K562 (cell line): ENCODE data around the gene G6PC3. TPM values are rescaled to one million over a fixed set of nuclear protein-coding genes. Genes with fewer than 3 reads are reported as not detected.

ENCODE experiments used
- CXXC5 ChIP-seq: fragments of 250-450 bp; sonication (Bioruptor Pico); IDR thresholded peaks from 2 replicates; pipeline ENCODE4 v1.8.0; 2022; ENCODE audit warnings: inconsistent platforms, mild to moderate bottlenecking, moderate library complexity
- IRF2 ChIP-seq: sonication (generic); formaldehyde crosslinking; IDR thresholded peaks from 2 replicates; pipeline ENCODE4 v1.8.1; 2022; ENCODE audit warnings: mild to moderate bottlenecking, missing genetic modification reagents
- KLF1 ChIP-seq: fragments of 450-650 bp; IDR thresholded peaks from 2 replicates; pipeline ENCODE4 v1.6.1; 2016; ENCODE audit warnings: missing genetic modification characterization, missing compliant biosample characterization
- NONO ChIP-seq, 2 experiments: fragments of 200-400 bp in 1 of 2; fragments of 450-650 bp in 1 of 2; formaldehyde crosslinking in 1 of 2; IDR thresholded peaks; 2 replicates each; pipeline ENCODE4 v1.6.1; 2017; ENCODE audit warnings: low read depth in 2 of 2, mild to moderate bottlenecking in 2 of 2, moderate library complexity in 2 of 2, low read length in 1 of 2
- POLR2AphosphoS5 ChIP-seq: IDR thresholded peaks from 2 replicates; pipeline ENCODE4 v1.6.1; 2011; ENCODE audit warnings: mild to moderate bottlenecking, low read depth, low read length, moderate library complexity; ENCODE audit not compliant: control insufficient read depth, insufficient read depth
- RBM39 ChIP-seq: fragments of 200-400 bp; formaldehyde crosslinking; optimal IDR thresholded peaks from 2 replicates; pipeline ENCODE3; 2018; ENCODE audit warnings: low read depth, low read length
- RHOXF2B ChIP-seq: fragments of 250-450 bp; sonication (Bioruptor Pico); conservative IDR thresholded peaks from 2 replicates; pipeline ENCODE4 v1.5.1; 2021
- SMAD2 ChIP-seq: fragments of 150-350 bp; IDR thresholded peaks from 2 replicates; pipeline ENCODE4 v1.6.1; 2014; ENCODE audit warnings: low read depth, mild to moderate bottlenecking, low read length
- SREBF1 ChIP-seq: fragments of 150-350 bp; IDR thresholded peaks from 2 replicates; pipeline ENCODE4 v1.6.1; 2014; ENCODE audit warnings: antibody characterized with exemption, low read depth, low read length, borderline replicate concordance
- ZNF354B ChIP-seq: fragments of 250-450 bp; sonication (Bioruptor Pico); IDR thresholded peaks from 2 replicates; pipeline ENCODE4 v1.4.0; 2020
- ZNF79 ChIP-seq: fragments of 250-450 bp; sonication (Bioruptor Pico); IDR thresholded peaks from 2 replicates; pipeline ENCODE4 v1.4.0; 2020; ENCODE audit warnings: low read depth, mild to moderate bottlenecking, moderate library complexity
- polyA plus RNA-seq, 8 experiments: library from polyadenylated mRNA; depleted of rRNA in 4 of 8; stranded (reverse) in 5 of 8; unstranded in 3 of 8; fragments of >200 nt; fragmentation: Nextera tagmentation in 2 of 8; fragmentation: Illumina TruSeq in 1 of 8; extraction: Ambion mirVana in 2 of 8; extraction: Trizol in 1 of 8; gene quantifications; 2 replicates each; pipeline versions ENCODE4 v1.2.1 to v1.2.3, GENCODE V29; 2011 to 2014; ENCODE audit warnings: inconsistent platforms in 1 of 8, missing spikeins in 1 of 8
- total RNA-seq, 7 experiments: library from RNA; depleted of rRNA in 6 of 7; stranded (reverse); fragments of >200 nt in 6 of 7; fragmentation: Illumina TruSeq in 2 of 7; extraction: Trizol in 2 of 7; gene quantifications; 2 replicates each; pipeline versions ENCODE4 v1.2.1 to v1.2.3, GENCODE V29; 2011 to 2021; ENCODE audit warnings: low replicate concordance in 1 of 7
- TF ChIP-seq, protein P1 (sequence below): sonication (generic); IDR thresholded peaks from 2 replicates; pipeline ENCODE4 v1.6.1; 2016
- TF ChIP-seq, protein P2 (sequence below): sonication (generic); formaldehyde crosslinking; IDR thresholded peaks from 2 replicates; pipeline ENCODE4 v1.8.1; 2023; ENCODE audit warnings: mild to moderate bottlenecking, missing genetic modification reagents, moderate library complexity
- TF ChIP-seq, protein P3 (sequence below), 2 experiments: fragments of 450-650 bp in 1 of 2; sonication (generic) in 1 of 2; formaldehyde crosslinking in 1 of 2; IDR thresholded peaks; 2 replicates each; pipeline versions ENCODE4 v1.7.1 to v1.9.0; 2016 to 2022; ENCODE audit warnings: inconsistent platforms in 1 of 2, mild to moderate bottlenecking in 1 of 2, missing genetic modification reagents in 1 of 2
- TF ChIP-seq, protein P4 (sequence below): IDR thresholded peaks from 2 replicates; pipeline ENCODE4 v1.6.1; 2011; ENCODE audit not compliant: insufficient read length; ENCODE audit errors: extremely low read depth

The G6PC3 gene
- total and polyA plus RNA-seq, 9 of the 15 experiments (the other 6 are each of a cell fraction or from before 2014, with no cell fraction given): 10.4 to 57.8 (median 31.1) TPM

DNA sequence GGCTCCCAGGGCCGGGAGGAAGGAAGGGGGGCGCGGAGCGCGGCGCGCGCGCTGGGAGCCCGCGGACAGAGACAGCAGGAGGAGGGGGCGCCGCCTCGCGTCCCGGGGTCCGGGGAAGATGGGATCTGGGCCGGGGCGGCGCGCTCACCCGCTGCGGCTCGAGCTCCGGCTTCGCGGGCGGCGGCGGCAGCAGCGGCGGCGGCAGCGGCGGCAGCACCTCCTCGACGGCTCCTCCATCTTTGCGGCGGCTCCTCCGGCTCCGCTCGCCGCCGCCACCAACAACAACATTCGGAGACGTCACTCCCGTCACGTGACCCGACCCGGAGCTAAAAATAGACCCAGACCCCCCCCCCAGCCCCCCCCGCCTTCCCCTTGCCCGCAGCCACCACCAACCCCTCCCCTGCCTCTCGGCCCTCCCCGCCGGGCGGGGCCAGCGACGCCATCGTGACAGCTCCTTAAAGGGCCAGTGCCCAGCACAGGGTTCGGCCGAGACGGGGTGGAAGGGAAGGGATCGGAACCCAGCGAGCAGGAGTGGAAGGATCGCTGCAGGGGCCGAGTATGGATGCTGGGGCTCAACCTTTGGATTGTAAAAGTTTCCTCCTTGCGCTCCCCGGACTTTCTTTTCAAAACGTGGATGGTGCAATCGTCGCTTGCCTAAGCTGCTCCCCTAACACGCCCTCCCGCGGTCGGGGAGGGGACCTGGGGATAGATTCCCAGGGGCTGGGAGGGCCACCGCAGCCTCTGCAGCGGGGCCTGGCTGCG is 53.0 kb downstream of the G6PC3 start, which contains the start of gene HDAC5 (continued):
- TF ChIP-seq, protein P1, sequence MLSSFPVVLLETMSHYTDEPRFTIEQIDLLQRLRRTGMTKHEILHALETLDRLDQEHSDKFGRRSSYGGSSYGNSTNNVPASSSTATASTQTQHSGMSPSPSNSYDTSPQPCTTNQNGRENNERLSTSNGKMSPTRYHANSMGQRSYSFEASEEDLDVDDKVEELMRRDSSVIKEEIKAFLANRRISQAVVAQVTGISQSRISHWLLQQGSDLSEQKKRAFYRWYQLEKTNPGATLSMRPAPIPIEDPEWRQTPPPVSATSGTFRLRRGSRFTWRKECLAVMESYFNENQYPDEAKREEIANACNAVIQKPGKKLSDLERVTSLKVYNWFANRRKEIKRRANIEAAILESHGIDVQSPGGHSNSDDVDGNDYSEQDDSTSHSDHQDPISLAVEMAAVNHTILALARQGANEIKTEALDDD: no peak
- TF ChIP-seq IRF2 (CRISPR knock-in tag): no peak
- TF ChIP-seq, protein P2, sequence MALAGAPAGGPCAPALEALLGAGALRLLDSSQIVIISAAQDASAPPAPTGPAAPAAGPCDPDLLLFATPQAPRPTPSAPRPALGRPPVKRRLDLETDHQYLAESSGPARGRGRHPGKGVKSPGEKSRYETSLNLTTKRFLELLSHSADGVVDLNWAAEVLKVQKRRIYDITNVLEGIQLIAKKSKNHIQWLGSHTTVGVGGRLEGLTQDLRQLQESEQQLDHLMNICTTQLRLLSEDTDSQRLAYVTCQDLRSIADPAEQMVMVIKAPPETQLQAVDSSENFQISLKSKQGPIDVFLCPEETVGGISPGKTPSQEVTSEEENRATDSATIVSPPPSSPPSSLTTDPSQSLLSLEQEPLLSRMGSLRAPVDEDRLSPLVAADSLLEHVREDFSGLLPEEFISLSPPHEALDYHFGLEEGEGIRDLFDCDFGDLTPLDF (CRISPR knock-in tag): no peak
- no peak for TF ChIP-seq RHOXF2B (CRISPR knock-in tag)
- TF ChIP-seq KLF1 (tag): no peak
- TF ChIP-seq, protein P3, sequence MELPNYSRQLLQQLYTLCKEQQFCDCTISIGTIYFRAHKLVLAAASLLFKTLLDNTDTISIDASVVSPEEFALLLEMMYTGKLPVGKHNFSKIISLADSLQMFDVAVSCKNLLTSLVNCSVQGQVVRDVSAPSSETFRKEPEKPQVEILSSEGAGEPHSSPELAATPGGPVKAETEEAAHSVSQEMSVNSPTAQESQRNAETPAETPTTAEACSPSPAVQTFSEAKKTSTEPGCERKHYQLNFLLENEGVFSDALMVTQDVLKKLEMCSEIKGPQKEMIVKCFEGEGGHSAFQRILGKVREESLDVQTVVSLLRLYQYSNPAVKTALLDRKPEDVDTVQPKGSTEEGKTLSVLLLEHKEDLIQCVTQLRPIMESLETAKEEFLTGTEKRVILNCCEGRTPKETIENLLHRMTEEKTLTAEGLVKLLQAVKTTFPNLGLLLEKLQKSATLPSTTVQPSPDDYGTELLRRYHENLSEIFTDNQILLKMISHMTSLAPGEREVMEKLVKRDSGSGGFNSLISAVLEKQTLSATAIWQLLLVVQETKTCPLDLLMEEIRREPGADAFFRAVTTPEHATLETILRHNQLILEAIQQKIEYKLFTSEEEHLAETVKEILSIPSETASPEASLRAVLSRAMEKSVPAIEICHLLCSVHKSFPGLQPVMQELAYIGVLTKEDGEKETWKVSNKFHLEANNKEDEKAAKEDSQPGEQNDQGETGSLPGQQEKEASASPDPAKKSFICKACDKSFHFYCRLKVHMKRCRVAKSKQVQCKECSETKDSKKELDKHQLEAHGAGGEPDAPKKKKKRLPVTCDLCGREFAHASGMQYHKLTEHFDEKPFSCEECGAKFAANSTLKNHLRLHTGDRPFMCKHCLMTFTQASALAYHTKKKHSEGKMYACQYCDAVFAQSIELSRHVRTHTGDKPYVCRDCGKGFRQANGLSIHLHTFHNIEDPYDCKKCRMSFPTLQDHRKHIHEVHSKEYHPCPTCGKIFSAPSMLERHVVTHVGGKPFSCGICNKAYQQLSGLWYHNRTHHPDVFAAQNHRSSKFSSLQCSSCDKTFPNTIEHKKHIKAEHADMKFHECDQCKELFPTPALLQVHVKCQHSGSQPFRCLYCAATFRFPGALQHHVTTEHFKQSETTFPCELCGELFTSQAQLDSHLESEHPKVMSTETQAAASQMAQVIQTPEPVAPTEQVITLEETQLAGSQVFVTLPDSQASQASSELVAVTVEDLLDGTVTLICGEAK (IDR thresholded peaks at IDR 0.05): no peak
- TF ChIP-seq, protein P3 (CRISPR knock-in tag; IDR thresholded peaks at IDR 0.05): no peak
- TF ChIP-seq, protein P4, sequence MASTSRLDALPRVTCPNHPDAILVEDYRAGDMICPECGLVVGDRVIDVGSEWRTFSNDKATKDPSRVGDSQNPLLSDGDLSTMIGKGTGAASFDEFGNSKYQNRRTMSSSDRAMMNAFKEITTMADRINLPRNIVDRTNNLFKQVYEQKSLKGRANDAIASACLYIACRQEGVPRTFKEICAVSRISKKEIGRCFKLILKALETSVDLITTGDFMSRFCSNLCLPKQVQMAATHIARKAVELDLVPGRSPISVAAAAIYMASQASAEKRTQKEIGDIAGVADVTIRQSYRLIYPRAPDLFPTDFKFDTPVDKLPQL: no peak
- TF ChIP-seq SREBF1: no peak
- no peak for TF ChIP-seq RBM39
- no peak for TF ChIP-seq SMAD2
- TF ChIP-seq CXXC5 (CRISPR knock-in tag): peak; percentile 67
- TF ChIP-seq ZNF354B: no peak
- TF ChIP-seq NONO (IDR thresholded peaks at IDR 0.05; ENCODE audit: low read depth in 2 of 2, low read length in 1 of 2): peak in 1 of 2 experiments; percentile 77; a peak in 2 of 4 replicates
- TF ChIP-seq POLR2AphosphoS5: peak; percentile 41; the same call in 1 of the 2 replicates
- TF ChIP-seq ZNF79 (CRISPR knock-in tag): 0 out of 2 replicates have a peak, but pooled peaks have one; percentile 30
